ENCODE data around the gene PIBF1.
"Not testable (repeated sequence)": the region's sequence is repeated elsewhere in the genome, so short reads cannot be mapped to it uniquely, and the experiment has no call there.

Gene PIBF1

DNA sequence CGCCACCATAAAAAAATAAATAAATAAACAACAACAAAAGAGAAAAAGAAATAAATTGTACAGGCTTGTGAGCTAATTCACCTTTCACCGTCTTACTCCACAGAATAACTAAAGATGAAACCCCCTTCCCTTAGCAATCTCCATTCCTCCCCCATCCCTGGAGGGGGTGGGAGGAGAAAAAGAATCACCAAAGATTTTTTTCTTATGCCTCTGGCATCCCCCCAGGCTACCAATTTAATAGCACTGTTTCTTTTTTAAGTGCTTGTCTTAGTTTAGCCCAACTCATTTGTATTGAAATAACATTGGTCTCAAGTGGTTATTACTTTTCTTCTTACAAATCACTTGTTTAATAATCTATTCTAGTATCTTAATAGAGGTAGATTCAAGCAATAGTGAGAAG is 253.0 kb downstream of the PIBF1 start:
- no peak for DNase-seq

- no peak for DNase-seq
These were observed 253.7 kb downstream of the PIBF1 start for GRCh38 chr13:73035660-73036059.

DNA sequence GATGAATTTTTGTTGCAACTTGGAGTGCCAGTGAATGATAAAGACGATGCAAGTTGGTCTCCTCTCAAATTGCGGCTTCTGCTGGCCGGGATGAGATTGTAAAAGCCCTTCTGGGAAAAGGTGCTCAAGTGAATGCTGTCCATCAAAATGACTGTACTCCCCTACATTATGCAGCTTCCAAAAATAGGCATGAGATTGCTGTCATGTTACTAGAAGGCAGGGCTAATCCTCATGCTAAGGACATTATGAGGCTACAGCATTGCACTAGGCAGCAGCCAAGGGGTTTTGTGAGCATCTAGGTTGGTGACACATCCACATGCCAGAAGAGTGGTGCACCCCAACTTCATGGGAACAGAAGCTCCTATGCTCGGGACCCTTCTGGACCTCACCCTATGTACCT is 254.6 kb downstream of the PIBF1 start:
- no peak for DNase-seq

GRCh38 chr13:73038064-73038463 is 256.1 kb downstream of the PIBF1 start:
- DNase-seq, result peak; percentile 65

- DNase-seq, result peak; percentile 78
These were observed 257.5 kb downstream of the PIBF1 start for GRCh38 chr13:73039201-73040108.

DNA sequence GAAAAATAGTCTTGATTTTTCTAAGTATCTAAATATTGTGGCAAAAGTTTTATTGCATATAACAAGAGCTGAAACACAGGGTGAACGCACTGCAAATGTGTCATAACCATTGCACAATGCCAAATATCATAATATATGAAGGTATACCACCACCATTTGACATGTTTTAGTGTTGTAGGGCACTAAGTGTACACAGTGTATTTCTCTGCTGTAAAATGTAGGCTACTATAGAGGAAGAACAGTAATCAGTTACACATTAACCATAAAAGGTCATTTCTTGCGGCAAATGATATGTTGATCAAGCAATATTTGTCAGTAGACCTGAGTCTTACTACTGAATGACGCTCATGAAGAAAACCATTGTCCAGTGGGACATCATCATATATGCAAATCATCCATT is 258.6 kb downstream of the PIBF1 start:
- no peak for DNase-seq

- DNase-seq, result no peak
These were observed 259.1 kb downstream of the PIBF1 start for GRCh38 chr13:73040968-73041596.

DNA sequence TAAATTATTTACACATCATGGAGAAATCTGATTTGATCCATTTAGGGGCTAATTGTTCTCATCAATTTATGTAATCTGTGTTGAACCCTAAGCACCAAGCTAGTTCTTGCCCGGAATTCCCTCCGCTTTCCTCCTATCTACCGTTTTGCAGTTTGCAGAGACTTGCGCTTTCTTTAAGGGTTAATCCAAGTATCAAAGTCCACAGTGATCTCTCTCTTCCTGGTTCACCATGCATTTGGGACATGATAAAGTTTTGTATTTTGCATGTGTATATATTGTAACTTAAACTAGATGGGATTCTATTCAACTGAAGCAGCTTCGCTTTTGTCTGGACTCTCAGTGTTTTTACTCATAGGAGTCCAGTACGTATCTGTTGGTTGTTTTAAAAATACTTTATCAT is 263.1 kb downstream of the PIBF1 start:
- DNase-seq, result no peak

GRCh38 chr13:73048615-73049014 is 266.7 kb downstream of the PIBF1 start:
- not testable (repeated sequence) for DNase-seq

GRCh38 chr13:73054712-73055111 is 272.8 kb downstream of the PIBF1 start:
- DNase-seq, result peak; percentile 97

DNA sequence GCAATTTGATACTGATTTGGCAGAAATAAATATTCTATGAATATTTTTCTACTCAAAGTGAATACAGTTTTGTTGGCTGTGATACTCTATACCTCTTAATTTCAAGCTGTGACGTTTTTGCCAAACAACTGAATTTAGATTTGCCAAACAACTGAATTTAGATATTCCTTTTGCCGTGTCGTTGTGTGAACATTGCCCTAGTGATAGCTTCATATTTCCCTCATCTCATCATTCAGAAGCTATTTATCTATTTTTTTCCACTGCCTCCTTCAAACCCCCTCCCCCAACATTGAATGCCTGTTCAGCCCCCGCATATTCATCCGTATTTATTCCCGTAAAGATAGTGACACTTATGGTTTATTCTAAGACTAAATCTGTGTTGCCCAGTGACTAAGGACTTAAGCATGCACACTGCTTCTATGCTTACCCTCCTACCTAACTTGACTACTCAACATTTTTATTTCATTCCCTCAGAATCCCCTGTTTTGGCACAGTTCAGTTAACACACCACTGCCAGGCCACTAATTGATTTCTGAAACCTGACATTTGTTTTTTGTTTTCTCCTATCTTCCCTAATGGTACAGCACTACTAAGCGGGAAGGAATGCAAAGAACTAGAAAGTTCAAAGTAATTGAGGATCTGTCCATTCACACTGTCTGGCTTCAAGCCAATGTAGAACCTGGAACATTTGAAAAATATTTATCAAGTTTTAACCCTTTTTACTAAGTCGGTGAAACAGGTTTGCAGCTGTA is 274.1 kb downstream of the PIBF1 start:
- DNase-seq, result peak; percentile 52

DNA sequence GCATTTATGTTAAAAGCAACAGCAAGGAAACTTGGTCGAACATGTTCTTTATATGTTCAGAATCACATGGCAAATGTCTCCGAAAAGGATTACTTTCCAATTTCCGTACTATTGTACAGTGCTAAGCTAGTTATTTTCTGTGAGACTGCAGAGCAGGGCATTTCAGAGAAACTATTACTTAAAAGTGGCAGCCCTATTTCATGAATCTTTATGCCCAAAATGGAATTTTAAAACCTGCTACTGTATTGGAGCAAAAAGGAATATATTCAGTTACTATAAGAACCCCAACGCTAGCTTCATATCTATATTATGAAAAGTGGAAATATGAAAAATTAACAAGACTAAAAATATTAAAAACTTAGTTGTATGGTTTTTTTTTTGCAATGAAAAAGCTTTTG is 274.6 kb downstream of the PIBF1 start:
- no peak for DNase-seq

DNA sequence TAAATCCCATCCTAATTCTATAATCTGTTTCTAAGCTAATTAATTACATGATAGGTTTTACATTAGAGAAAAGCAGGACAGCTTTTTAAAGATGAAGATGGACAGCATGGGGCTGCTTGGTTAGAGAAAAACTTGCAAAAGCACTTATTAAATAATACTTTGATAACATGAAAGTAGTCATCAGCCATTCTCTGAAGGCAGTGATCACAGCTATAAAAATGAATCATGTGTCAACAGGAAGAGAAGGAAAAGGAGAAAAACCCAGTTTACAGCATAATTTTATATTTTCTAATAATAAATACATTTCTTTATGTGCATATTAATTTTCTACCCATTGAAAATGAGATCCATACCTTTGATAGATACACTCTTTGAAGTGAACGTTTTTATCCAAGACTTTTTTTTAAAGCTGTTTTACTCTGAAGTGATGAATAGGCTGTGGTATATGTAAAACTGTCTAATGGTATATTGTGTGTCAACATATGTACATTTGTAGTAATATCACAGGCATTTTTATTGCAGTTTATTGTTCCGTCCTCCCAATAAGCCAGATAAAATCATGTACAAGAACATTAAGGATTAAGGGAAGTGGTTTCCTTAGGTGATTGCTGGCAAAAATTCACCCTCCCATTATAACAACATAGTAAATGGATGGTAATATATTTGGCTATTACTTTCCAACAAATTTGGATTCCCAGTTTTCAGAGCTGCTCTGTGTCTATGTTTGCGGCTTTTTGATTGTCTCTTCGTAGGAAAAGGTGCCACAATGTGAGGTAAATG is 275.5 kb downstream of the PIBF1 start:
- DNase-seq, result peak; percentile 49

GRCh38 chr13:73058064-73058313 is 276.1 kb downstream of the PIBF1 start:
- no peak for DNase-seq

DNA sequence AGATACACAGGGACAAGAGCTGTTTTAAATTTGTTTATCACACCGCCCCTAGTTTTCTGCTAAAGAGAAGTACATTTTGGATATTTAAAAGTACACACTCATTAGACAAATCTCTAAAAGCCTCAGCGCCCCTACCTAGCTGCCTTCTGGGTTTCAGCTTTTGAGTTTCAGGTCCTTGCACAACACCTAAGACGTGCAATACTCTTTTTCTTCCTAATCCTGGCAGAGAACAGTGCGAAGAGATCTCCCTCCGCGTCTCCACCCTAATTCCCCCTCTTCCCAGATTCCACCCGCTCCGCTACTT is 276.5 kb downstream of the PIBF1 start:
- no peak for DNase-seq

DNA sequence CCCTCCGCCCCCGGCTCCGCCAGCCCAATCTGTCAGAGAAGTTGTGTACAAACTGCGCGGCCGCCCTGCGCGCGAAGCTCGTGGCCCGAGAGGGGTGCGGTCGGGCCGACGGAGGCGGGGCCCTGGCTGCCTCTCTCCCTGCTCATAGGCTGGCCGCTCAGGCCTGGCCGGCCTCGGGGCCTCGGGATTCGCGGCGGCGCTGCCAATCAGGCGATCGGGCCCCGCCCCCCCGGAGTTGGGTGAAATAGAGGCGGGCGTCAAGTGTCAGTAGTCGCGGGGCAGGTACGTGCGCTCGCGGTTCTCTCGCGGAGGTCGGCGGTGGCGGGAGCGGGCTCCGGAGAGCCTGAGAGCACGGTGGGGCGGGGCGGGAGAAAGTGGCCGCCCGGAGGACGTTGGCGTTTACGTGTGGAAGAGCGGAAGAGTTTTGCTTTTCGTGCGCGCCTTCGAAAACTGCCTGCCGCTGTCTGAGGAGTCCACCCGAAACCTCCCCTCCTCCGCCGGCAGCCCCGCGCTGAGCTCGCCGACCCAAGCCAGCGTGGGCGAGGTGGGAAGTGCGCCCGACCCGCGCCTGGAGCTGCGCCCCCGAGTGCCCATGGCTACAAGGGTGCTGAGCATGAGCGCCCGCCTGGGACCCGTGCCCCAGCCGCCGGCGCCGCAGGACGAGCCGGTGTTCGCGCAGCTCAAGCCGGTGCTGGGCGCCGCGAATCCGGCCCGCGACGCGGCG is 277.0 kb downstream of the PIBF1 start, which contains the start of gene KLF5:
Gene KLF5 (plus strand): TSS at position 270 of the 724 bp plus-strand sequence. CDS start 323 bp downstream, at position 593.
- DNase-seq, result peak; percentile 96

DNA sequence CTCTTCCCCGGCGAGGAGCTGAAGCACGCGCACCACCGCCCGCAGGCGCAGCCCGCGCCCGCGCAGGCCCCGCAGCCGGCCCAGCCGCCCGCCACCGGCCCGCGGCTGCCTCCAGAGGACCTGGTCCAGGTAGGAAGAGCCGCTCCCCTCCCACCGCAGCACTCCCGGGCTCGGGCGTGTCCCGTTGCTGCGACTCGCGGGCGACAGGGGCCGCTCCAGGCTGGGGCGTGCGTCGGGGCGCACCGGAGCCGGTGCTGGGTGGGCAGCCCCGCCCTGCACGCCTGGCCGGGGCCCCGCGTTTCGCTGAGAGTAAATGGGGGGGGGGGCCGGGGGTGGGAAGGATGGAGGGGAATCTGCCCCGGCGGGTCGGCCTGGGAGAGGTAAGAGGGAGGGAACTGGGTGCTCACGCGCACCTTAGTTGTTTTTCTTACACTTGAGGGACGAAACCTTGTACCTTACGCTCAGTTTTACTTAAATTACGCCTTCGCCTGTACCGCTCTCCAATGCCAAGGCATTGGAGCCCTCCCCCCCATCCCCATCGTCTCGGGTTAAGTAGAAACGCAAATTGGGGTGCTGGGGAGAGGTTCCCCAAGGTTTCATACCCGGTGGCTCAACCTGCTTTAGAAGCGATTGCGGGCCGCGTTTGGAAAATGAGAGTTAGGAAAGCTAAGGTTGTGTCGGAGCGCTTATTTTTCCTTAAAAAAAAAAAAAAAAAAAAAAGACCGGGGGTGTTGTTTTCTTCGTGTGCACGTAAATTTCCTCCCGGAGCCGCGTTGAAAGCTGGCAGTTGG is 277.7 kb downstream of the PIBF1 start:
- DNase-seq, result peak; percentile 45

- DNase-seq, result peak; percentile 25
These were observed 278.6 kb downstream of the PIBF1 start for GRCh38 chr13:73060251-73061160.

DNA sequence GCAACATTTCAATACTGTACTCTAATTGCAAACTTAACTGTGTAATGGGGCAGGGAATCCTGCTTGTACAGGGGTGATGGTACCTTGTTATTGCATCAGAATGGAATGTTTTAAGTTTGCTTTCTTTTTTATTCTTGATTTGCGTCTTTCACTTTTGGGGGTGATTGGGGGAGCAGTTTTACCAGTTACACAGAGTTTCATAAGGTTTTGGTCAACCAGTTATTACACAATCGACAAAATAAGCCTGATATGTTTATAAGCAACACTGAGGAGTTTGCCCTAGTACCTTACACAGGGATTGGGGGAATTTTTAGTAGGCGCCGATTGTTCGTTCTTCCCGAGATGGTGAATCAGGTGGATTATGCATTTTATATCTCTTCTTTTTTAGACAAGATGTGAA is 279.5 kb downstream of the PIBF1 start:
- DNase-seq, result no peak

GRCh38 chr13:73061876-73062275 is 279.9 kb downstream of the PIBF1 start:
- DNase-seq, result no peak

DNA sequence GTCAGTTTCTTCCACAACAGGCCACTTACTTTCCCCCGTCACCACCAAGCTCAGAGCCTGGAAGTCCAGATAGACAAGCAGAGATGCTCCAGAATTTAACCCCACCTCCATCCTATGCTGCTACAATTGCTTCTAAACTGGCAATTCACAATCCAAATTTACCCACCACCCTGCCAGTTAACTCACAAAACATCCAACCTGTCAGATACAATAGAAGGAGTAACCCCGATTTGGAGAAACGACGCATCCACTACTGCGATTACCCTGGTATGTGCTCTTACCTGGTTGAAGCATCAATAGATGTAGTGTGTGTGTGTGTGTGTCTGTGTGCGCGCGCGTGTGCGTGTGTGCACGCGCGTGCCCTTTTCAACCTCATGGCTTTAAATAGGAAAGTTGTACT is 280.5 kb downstream of the PIBF1 start:
- no peak for DNase-seq

Data from NCI-H748 treated with DMSO at 0.1 percent for 48 hours (cell line).